ENCODE data around the gene RHEX.

RHEX gene

DNA sequence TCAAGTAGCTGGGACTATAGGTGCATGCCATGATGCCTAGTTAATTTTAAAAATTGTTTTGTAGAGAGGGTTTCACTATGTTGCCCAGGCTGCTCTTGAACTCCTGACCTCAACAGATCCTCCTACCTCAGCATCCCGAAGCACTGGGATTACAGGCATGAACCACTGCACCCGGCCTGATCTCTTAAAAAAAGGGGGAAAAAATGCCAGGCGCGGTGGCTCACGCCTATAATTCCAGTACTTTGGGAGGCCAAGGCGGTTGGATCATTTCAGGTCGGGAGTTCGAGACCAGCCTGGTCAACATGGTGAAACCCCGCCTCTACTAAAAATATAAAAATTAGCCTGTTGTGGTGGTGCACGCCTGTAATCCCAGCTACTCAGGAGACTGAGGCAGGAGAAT is 51.0 kb downstream of the RHEX start:
- no peak for FAIRE-seq
- no peak for TF ChIP-seq POLR2A (IDR thresholded peaks at IDR 0.05; ENCODE audit: low read depth, low read length)
- no peak for DNase-seq (ENCODE audit: insufficient read length, low spot score)

DNA sequence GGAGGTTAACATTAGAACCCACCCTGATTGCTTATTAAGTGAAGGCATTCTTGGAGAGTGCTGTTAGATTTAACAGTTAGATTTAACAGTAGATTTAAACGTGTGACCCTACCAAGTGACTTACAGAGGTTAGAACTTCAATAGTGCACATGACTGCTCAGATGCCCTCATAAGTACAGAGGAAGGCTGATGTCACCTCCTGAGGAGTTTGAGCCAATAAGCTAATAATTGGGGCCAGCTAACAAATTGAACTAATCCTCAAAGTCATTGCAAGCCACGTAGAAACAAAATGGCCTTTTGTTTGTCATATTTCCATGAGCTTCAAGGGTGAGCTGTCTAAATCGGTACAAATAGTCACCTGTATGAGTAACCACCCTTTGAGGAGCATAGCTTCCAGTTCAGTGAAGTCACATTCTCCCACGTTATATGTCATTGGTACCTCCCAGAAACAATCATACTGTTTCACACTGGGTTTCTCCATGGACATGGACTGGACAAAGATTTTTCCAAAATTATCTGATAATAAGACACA is 52.6 kb downstream of the RHEX start:
- no peak for DNase-seq (ENCODE audit: insufficient read length, low spot score)
- no peak for FAIRE-seq
- TF ChIP-seq POLR2A (IDR thresholded peaks at IDR 0.05; ENCODE audit: low read depth, low read length) = no peak

DNA sequence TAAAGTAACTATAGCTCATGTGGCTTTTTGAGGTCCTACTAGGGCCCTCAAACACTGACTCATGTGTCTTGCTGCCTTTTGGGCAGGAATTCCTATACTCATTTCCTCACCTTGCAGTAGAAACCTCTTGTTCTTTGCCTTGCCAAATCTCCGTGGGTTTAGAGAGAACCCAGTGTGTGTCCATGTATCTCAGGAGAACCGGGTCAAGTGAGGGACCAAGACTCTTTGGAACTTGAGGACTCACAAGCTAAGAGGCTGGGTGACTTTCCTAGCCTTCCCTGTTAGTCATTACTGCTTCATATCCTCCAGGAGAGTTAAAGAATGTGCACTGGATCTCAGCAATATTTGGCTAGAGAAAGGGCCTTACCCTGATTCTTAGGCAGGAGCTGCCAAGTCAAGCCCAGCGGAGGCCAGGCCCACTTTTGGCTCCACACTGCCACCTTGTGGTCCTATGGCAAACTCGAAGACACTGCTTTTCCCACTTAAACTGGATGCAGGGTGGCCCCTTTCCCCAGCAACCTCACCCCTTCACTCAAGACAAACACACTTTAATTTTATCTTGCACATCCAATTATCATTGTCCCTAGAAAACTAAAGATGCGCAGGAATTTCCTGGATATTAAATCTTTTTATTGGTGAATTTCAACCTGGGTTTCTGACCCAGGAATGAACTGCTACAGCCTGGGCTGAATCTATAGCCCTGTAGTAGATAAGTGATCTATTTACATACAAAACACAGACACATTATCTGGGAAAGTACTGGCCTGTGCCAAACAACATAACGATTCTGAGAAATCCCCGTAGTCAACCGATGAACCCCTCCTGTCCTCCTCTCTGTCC is 53.6 kb downstream of the RHEX start:
- DNase-seq (ENCODE audit: insufficient read length, low spot score) (peak; percentile 77), FAIRE-seq (no peak)
- no peak for TF ChIP-seq POLR2A (IDR thresholded peaks at IDR 0.05; ENCODE audit: low read depth, low read length)

DNA sequence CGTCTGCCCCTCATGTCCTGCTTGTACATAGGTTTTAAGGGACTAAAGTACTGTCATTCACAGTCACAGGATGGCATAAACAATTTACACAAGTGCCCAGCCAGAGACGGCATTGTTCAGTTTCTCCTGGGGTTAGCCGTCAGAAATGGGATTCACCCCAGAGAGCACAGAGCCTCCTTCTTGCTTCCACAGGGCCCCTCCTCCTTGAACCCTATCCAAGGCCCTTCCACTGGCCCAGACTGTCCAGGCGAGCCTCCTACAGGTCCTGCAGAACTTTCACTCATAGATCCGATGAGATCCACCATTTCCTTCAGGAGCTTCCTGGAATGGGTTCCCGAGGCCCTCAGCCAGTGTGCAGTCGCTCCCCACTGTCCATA is 54.2 kb downstream of the RHEX start:
- DNase-seq (ENCODE audit: insufficient read length, low spot score) (no peak), FAIRE-seq (no peak)
- TF ChIP-seq POLR2A (IDR thresholded peaks at IDR 0.05; ENCODE audit: low read depth, low read length) = no peak

DNA sequence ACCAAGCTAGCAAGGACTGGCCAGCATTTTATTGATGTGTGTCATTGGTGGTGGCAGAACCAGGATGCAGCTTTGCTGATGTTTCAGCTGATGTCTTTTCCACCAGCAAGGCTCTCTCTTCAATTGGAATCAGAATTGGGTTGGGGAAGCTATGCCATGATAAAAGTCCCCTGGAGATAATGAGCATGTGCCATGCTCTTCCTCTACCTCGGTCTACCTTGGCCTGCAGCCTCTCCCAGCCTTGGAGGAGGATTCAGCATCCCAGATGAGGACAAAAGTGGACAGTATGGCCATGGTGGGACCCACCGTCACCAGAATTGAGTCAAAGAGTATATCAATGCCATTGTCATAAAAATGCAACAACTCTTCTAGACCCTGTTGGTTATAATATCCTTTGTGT is 55.7 kb downstream of the RHEX start:
- TF ChIP-seq POLR2A (IDR thresholded peaks at IDR 0.05; ENCODE audit: low read depth, low read length) = no peak
- FAIRE-seq (no peak), DNase-seq (ENCODE audit: insufficient read length, low spot score) (no peak)

DNA sequence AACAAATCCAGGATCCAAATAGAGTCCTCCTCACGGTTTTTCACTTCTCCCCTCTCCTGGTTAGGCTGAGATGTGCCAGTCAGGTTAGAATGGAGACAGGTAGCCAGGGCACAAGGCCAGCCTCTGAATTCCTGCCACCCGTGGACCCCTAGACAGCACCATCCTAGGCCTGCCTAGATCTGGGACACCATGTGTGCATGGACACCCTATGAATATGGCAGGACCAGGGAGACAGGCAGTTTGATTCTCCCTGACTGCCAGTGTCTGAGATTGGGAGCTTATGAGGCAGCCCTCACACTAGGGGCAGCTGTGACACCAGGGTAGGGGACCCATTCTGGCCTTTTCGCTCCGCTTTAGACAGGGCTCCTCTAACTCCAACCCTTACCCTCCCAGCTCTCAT is 56.7 kb downstream of the RHEX start:
- FAIRE-seq = no peak
- no peak for TF ChIP-seq POLR2A (IDR thresholded peaks at IDR 0.05; ENCODE audit: low read depth, low read length)

DNA sequence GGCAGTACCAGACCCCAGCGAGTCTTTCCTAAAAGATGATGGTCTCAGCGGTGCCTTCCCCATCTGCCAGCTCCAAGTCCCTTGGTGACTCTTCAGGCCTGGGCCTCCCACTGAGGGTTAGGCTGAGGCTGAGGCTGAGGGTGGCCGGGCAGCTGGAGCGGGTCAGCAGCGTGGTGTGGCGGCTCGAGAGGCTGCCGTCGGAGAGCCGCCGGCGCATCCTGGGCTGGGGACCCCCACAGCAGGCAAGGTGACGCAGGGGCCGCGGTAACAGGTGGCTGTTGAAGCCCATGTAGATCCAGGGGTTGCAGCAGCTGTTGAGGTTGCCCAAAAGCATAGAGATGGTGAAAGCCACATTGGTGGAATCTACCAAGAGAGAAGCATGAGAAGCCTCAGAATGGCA is 57.2 kb downstream of the RHEX start:
- FAIRE-seq (no peak), DNase-seq (ENCODE audit: insufficient read length, low spot score) (no peak)
- TF ChIP-seq POLR2A (IDR thresholded peaks at IDR 0.05; ENCODE audit: low read depth, low read length) = no peak

More for the DNA sequence above, 56.7 kb downstream of the RHEX start:
- DNase-seq (ENCODE audit: insufficient read length, low spot score) = no peak

DNA sequence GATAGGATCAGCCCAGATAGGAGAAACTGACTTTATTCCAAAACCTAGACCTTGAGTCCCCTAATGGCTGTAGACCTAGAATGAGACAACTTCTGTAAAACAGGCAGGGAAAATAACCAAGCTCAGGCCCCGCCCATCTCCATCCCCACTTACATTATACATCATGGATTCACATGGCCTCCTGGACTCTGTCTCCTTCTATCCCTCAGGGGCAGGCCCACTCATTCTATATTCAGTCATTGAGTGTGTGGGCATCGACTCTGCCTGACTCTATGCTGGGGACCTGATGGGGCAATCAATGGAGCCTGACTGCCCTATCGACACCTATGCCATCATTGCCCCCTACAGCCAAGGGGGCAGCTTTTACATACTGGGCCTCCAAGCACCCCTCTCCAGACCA is 57.8 kb downstream of the RHEX start:
- no peak for DNase-seq (ENCODE audit: insufficient read length, low spot score)
- no peak for TF ChIP-seq POLR2A (IDR thresholded peaks at IDR 0.05; ENCODE audit: low read depth, low read length)
- FAIRE-seq = no peak

DNA sequence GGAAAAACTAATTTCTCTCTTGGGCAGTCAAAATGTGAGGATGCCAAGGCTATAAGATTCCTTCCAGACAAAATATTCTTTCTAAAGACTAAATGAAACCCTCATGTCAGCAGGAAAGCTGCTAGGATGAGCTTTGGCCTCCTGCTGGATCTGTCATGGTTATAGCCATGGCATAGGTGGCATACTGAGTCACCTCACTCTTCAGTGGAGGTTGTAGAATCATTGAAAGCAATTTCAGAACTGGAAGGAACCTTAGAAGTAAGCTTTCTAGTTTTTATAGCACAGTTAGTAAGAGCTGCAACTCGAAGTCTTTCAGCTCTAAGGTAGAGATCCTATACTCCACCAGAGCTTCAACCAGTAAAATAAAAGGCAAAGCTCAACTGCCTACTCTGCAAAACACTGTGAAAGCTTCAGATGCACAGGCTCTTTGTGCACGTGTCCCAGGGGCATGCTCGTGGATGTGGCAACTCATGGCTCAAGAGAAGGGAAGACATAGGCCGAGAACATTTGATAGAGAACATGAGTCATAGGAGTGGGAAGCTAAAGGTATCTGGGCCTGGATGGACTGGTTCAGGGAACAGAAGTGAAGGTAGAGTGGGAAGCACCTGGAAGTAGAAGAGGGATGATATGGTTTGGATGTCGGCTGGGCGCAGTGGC is 58.4 kb downstream of the RHEX start:
- no peak for FAIRE-seq

DNA sequence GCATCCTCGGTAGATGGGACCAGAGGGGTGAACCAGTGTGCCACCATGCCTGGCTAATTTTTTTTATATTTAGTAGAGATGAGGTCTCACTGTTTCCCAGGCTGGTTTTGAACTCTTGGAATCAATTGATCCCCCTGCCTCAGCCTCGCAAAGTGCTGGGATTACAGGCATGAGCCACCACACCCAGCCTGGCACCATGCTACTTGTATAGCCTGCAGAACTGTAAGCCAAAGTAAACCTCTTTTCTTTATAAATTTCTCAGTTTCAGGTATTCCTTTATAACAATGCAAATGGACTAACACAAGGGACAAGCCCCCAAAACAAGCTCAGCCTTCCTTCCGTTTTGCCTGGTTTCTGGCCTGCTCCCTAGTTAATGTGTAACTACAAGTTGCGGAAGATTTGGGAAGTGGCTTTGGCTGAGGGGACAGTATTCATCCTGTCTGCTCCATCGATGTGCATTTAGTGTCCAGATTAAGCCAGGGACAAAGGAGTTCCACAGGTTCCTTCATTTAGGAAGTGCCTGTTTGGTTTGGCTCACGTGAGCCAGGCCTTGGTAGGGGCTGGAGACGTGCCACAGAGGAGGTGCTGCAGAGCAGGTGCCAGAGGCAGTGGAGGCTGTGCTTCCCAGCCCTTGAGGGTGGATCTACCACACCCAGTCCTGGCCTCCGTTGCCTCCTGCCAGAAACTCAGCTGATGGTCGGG is 59.8 kb downstream of the RHEX start:
- no peak for FAIRE-seq
- DNase-seq (ENCODE audit: insufficient read length, low spot score) = no peak

More for the DNA sequence above, 58.4 kb downstream of the RHEX start:
- no peak for DNase-seq (ENCODE audit: insufficient read length, low spot score)
- TF ChIP-seq POLR2A (IDR thresholded peaks at IDR 0.05; ENCODE audit: low read depth, low read length) = no peak

DNA sequence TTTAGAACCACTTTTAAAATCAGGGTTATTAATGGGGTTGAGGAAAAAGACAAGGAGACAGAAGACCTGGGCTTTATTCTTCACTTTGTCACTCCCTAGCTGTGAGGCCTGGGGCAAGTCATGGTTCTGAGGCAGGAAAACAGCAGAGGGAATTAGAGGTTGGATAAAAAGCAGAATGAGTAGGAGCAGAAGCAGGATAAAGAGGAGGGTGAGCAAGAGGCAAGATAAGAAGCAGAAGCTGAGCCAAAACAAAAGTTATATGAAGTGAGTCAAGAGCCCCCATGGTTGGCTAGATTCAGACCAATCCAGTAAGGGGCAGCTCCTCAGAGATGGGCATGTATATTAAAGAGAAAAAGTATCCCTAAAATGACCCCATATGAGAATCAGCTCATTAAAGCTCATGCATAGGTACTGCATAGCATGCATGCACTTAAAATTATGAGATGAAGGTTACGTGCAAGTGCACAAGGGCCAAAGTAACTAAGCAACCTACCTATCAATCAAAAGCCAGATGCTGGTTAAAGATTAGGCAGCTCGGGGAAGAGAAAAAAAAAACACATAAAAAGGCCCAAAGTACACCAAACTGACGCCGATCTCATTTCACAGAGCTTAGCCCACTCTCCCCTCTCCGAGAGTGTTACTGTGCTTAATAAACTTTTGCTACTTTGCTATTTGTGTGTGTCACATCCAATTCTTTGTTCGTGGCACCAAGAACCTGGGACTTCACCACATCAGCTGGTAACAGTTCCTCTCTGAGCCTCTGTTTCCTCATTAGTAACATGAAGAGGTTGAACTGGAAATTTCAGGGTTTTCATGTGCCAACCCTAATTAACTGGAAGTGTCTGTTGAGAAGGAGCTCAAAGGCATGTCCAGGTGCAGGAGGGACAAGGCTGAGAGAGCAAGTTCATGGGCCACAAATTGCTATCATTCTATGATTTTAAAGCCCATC is 62.0 kb downstream of the RHEX start:
- TF ChIP-seq POLR2A (IDR thresholded peaks at IDR 0.05; ENCODE audit: low read depth, low read length) = no peak
- no peak for DNase-seq (ENCODE audit: insufficient read length, low spot score)
- no peak for FAIRE-seq

More for the DNA sequence above, 59.8 kb downstream of the RHEX start:
- TF ChIP-seq POLR2A (IDR thresholded peaks at IDR 0.05; ENCODE audit: low read depth, low read length) = no peak

DNA sequence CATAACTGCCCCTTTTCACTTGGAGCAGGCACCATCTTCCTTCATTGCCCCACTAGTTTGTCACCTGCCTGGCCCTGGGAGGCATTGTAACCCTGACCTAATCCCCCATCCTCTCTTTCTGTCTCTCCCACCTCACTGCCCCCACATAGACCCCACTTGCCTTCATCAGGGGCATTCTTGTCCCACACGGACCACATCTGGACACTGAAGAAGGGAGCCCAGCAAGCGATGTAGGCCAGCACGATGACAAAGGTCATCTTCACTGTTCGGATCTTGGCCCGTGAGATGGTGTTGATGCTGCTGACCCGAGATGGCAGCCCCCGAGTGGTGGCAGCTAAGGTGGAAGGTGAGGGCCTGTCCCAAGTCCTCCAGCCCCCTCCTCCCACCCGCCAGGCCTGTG is 62.8 kb downstream of the RHEX start:
- no peak for FAIRE-seq
- TF ChIP-seq POLR2A (IDR thresholded peaks at IDR 0.05; ENCODE audit: low read depth, low read length) = no peak

DNA sequence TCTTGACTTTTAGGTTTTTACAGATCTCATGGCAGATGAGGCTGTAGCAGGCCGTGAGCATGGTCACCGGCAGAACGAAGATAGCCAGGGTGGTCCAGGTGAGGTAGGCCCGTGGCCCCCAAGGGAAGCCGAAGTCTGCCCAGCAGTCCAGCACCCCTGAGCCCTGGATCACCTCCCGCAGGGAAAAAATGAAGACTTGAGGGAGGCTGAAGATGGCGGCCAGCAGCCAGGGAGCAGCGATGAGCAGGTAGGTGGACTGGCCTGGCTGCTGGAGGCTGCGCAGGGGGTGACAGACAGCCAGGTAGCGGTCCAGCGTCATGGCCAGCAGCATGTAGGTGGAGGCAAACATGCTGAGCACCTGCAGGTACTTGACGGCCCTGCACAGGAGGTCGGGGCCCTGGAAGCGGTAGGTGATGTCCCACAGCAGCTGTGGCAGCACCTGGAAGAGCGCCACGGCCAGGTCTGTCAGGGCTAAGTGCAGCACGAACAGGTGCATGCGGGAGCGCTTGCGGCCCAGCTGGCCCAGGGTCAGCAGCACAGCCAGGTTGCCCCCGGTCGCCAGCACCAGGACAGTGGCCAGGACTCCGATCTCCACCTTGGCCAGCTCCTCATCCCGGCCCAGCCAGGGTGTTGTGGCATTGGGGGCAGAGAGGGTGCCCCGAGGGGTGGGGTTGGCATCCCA is 63.4 kb downstream of the RHEX start:
- TF ChIP-seq POLR2A (IDR thresholded peaks at IDR 0.05; ENCODE audit: low read depth, low read length) = no peak
- DNase-seq (ENCODE audit: insufficient read length, low spot score) (no peak), FAIRE-seq (no peak)

More for the DNA sequence above, 62.8 kb downstream of the RHEX start:
- no peak for DNase-seq (ENCODE audit: insufficient read length, low spot score)

All from H54 (cell line).